ENCODE measurements around the gene PPP3CA. TPM values are rescaled to one million over a fixed set of nuclear protein-coding genes. Genes with fewer than 3 reads are reported as not detected.

PPP3CA gene
- total and polyA plus RNA-seq, 2 experiments from 2014 or later, result 27.0 to 45.2 TPM

DNA sequence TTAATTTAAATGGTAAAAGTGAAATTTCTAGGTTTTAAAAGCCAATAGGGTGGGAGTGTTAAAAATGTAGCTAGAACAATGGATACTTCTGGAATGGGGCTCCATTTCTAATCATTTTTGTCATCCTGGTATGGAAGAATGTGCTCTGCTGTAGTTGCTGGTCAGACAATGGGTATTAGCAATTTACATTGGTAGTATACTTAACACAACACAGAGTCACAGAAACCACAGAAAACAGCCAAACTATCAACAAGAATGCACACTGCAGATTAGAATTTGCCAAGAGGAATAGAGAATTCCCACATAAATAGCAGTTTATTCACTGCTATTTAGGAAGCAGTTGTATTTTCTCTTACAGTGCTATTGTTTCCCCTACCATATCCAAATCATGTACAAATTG lies 319.6 kb downstream of the PPP3CA start:
- H3K4me3 Mint-ChIP-seq, result no peak overlapping the region
- H2AFZ ChIP-seq, result no peak overlapping the region
- H3K4me2 ChIP-seq, result no peak overlapping the region
- TF ChIP-seq ZNF114 (CRISPR knock-in tag; IDR thresholded peaks at IDR 0.05) (no peak), ZNF462 (CRISPR knock-in tag; IDR thresholded peaks at IDR 0.05) (no peak), POLR2AphosphoS5 (IDR thresholded peaks at IDR 0.05; ENCODE audit: low read depth) (no peak), EZH2 (IDR thresholded peaks at IDR 0.05; ENCODE audit: low read depth, unreplicated experiment) (no peak), JUNB (IDR thresholded peaks at IDR 0.05; ENCODE audit: unreplicated experiment) (no peak), CREB1 (CRISPR knock-in tag; IDR thresholded peaks at IDR 0.05; ENCODE audit: low read depth) (no peak), ETS1 (IDR thresholded peaks at IDR 0.05) (no peak)
- TF ChIP-seq, protein P1, sequence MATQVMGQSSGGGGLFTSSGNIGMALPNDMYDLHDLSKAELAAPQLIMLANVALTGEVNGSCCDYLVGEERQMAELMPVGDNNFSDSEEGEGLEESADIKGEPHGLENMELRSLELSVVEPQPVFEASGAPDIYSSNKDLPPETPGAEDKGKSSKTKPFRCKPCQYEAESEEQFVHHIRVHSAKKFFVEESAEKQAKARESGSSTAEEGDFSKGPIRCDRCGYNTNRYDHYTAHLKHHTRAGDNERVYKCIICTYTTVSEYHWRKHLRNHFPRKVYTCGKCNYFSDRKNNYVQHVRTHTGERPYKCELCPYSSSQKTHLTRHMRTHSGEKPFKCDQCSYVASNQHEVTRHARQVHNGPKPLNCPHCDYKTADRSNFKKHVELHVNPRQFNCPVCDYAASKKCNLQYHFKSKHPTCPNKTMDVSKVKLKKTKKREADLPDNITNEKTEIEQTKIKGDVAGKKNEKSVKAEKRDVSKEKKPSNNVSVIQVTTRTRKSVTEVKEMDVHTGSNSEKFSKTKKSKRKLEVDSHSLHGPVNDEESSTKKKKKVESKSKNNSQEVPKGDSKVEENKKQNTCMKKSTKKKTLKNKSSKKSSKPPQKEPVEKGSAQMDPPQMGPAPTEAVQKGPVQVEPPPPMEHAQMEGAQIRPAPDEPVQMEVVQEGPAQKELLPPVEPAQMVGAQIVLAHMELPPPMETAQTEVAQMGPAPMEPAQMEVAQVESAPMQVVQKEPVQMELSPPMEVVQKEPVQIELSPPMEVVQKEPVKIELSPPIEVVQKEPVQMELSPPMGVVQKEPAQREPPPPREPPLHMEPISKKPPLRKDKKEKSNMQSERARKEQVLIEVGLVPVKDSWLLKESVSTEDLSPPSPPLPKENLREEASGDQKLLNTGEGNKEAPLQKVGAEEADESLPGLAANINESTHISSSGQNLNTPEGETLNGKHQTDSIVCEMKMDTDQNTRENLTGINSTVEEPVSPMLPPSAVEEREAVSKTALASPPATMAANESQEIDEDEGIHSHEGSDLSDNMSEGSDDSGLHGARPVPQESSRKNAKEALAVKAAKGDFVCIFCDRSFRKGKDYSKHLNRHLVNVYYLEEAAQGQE (IDR thresholded peaks at IDR 0.05; ENCODE audit: unreplicated experiment), result no peak
- TF ChIP-seq, protein P2, sequence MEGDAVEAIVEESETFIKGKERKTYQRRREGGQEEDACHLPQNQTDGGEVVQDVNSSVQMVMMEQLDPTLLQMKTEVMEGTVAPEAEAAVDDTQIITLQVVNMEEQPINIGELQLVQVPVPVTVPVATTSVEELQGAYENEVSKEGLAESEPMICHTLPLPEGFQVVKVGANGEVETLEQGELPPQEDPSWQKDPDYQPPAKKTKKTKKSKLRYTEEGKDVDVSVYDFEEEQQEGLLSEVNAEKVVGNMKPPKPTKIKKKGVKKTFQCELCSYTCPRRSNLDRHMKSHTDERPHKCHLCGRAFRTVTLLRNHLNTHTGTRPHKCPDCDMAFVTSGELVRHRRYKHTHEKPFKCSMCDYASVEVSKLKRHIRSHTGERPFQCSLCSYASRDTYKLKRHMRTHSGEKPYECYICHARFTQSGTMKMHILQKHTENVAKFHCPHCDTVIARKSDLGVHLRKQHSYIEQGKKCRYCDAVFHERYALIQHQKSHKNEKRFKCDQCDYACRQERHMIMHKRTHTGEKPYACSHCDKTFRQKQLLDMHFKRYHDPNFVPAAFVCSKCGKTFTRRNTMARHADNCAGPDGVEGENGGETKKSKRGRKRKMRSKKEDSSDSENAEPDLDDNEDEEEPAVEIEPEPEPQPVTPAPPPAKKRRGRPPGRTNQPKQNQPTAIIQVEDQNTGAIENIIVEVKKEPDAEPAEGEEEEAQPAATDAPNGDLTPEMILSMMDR (conservative IDR thresholded peaks at IDR 0.05; ENCODE audit: low read depth in 2 of 2), result no peak
- peaks cover 44% of the 10 kb centered on the region for H3K4me1 ChIP-seq (ENCODE audit: insufficient read depth)
- H3K79me2 ChIP-seq (replicated peaks; ENCODE audit: insufficient read depth), result no peaks in the 10 kb centered on the region
- ATAC-seq, result no peak
- H3K27me3 Mint-ChIP-seq (ENCODE audit: insufficient read depth, low read depth, poor library complexity), result peaks cover 6% of the 10 kb centered on the region
- H3K4me3 ChIP-seq, result no peak overlapping the region
- H3K27ac Mint-ChIP-seq, result no peak overlapping the region
- H3K36me3 Mint-ChIP-seq (ENCODE audit: low read depth), result peaks cover 8% of the 10 kb centered on the region
- H3K4me1 Mint-ChIP-seq, result peaks cover 46% of the 10 kb centered on the region
- no peaks in the 10 kb centered on the region; the same call in 2 of the 3 replicates for H3K9me3 Mint-ChIP-seq
- H3K9me2 ChIP-seq (ENCODE audit: insufficient read depth), result 0 out of 2 replicates have a peak, but pooled peaks cover 1% of the 10 kb centered on the region
- no peaks in the 10 kb centered on the region for H3F3A ChIP-seq (replicated peaks; ENCODE audit: low read depth)
- H3K27me3 ChIP-seq (ENCODE audit: insufficient read depth), result no peaks in the 10 kb centered on the region
- H4K20me1 ChIP-seq (replicated peaks; ENCODE audit: insufficient read depth), result no peaks in the 10 kb centered on the region
- no peak for DNase-seq (ENCODE audit: low spot score)
- no peaks in the 10 kb centered on the region for H3K36me3 ChIP-seq (ENCODE audit: insufficient read depth)
- no peak overlapping the region for H3K27ac ChIP-seq (ENCODE audit: low read depth)
